Heart right ventricle (tissue), 16 donors: ENCODE data around the gene SELENOM. TPM values are rescaled to one million over a fixed set of nuclear protein-coding genes. Genes with fewer than 3 reads are reported as not detected.

Experiments used
- ATAC-seq, 8 donors: fragments of 200-7000 bp; cut with Tn5 transposase; one replicate each; pipeline ENCODE4 v1.9.1; 2020; ENCODE audit warnings: mild to moderate bottlenecking in 8 of 8, moderate library complexity in 8 of 8, moderate number of reproducible peaks in 1 of 8
- DNase-seq, 2 donors: peaks; one replicate each; pipeline ENCODE4 v3.0.0-alpha.2; 2020
- H3K27ac ChIP-seq, 10 donors: fragments of 200-600 bp; sonication (generic) in 2 of 10; one replicate each; pipeline versions ENCODE4 v1.5.0 to v1.8.0; 2020 to 2022; ENCODE audit warnings: mild to moderate bottlenecking in 3 of 10
- H3K27me3 ChIP-seq, 7 donors: fragments of 200-600 bp; one replicate each; pipeline ENCODE4 v1.8.0; 2021 to 2022; ENCODE audit warnings: mild to moderate bottlenecking in 2 of 7
- H3K36me3 ChIP-seq, 9 donors: fragments of 200-600 bp; sonication (generic) in 1 of 9; one replicate each; pipeline versions ENCODE4 v1.5.0 to v1.8.0; 2020 to 2022; ENCODE audit warnings: mild to moderate bottlenecking in 2 of 9
- H3K4me1 ChIP-seq, 9 donors: fragments of 200-600 bp; sonication (generic) in 1 of 9; one replicate each; pipeline versions ENCODE4 v1.5.0 to v1.8.0; 2020 to 2022; ENCODE audit warnings: mild to moderate bottlenecking in 4 of 9
- H3K4me3 ChIP-seq, 10 donors: fragments of 200-600 bp; sonication (generic) in 2 of 10; one replicate each; pipeline versions ENCODE4 v1.5.0 to v1.8.0; 2020 to 2022; ENCODE audit warnings: mild to moderate bottlenecking in 7 of 10, moderate library complexity in 2 of 10
- H3K9me3 ChIP-seq, 11 donors: fragments of 200-600 bp in 10 of 11; sonication (generic) in 2 of 11; one replicate each; pipeline versions ENCODE4 v1.5.0 to v1.8.0; 2013 to 2022; ENCODE audit warnings: mild to moderate bottlenecking in 2 of 11, control low read depth in 1 of 11, moderate library complexity in 1 of 11
- CTCF ChIP-seq, 9 donors: fragments of 200-600 bp; sonication (generic) in 2 of 9; IDR thresholded peaks; one replicate each; pipeline versions ENCODE4 v1.5.0 to v1.8.0; 2021 to 2022; ENCODE audit warnings: antibody characterized with exemption in 9 of 9, mild to moderate bottlenecking in 5 of 9, moderate library complexity in 1 of 9
- WGBS, 2 donors: extraction: QIAGEN DNeasy Blood & Tissue Kit; methylation state at CpG; one replicate each; pipeline ENCODE4 v1.1.7; 2013; ENCODE audit warnings: inconsistent platforms in 1 of 2; 5-methylcytosine and 5-hydroxymethylcytosine counted together
- intact Hi-C, 10 donors: fragments of 100-400 bp; cut with DNase I; formaldehyde crosslinking; loops; one replicate each; pipeline versions ENCODE4 v1.11.1 to v1.14.2; 2022
- polyA plus RNA-seq, 2 donors: library from polyadenylated mRNA; stranded (reverse); fragments of 200-250 nt; gene quantifications; one replicate each; pipeline ENCODE4 v1.2.3, GENCODE V29; 2013
- total RNA-seq, 10 donors: library from RNA; stranded (reverse); fragmentation: NEBNext Ultra II Directional in 3 of 10; extraction: Animal tissue kit (Norgen Biotek cat#: 25700) in 3 of 10; gene quantifications; one replicate each; pipeline versions ENCODE4 v1.2.1 to v1.2.4, GENCODE V29; 2021 to 2023
- donor health status: Arrhythmogenic right ventricular cardiomyopathy.
- donor health status: ischemic (EF 13 %, LVEDD 7.1; RV severe dilation, severe dysfunction).
- donor health status: healthy with polysubstance abuse.
- donor health status: DM: no; HTN: yes; CAD: no.
- donor health status: DM: no; HTN: no; CAD: no.
- donor health status: ischemic (EF 25% LVEDD 6.9; RV normal size, moderate dysfunction).
- donor health status: ischemic (EF 25% LVEDD 5.7; RV mildly dilated, moderate dysfunction).
- donor health status: healthy.
- donor health status: DM: yes; HTN: yes; CAD: no.
- donor health status: Ischemic cardiomyopathy.
- donor health status: ischemic (EF 35%, LVEDD 5.7; RV mildly dilated, moderate dysfunction).
- donor health status: nonischemic (EF 11% LVEDD 7.7; RV severe dilation, severe dysfunction).
- donor health status: DM: yes; HTN: yes; CAD: no.
- donor health status: PGD.
- donor health status: ischemic (EF 29% LVEDD 5.4; RV normal size, mild dysfunction).
- donor health status: nonischemic (EF 23%, LVEDD 6.1; RV moderate dilation, normal function).

The SELENOM gene
- total and polyA plus RNA-seq, 12 donors, result 21.5 to 134 (median 47.2) TPM

DNA sequence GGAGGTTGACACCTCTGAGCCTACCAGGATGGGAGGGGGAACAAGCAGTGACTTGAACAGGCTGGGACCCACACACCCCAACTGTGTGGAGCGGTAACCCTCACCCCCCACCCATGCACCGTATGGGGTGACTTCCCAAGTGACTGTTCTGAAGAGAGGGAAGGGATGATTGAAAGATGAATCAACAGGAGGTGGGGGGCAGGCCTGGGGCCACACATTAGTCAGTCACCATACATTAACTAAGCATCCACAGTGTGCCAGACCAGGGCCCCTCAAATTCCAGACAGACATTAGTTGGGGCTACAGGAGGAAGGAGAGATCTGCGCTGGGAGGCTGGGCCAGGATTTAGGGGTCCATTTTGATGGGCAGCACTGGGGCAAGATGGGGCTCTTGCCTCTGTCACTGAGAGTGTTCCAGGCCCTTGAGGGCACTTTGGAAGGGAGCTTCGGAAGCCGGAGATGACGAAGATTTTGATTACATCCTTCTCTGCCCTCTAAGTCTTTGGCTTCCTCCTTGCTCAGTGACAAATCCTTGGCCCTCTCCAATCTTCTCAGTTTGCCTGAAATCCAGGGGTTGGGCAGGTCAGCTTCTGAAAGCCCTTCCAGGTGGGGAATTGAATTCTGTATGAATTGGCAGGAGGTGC is 25.3 kb downstream of the SELENOM start:
- H3K36me3 ChIP-seq, result peaks cover 0 to 29% (median 0%) of the 10 kb centered on the region in 9 donors
- DNase-seq, result no peak

DNA sequence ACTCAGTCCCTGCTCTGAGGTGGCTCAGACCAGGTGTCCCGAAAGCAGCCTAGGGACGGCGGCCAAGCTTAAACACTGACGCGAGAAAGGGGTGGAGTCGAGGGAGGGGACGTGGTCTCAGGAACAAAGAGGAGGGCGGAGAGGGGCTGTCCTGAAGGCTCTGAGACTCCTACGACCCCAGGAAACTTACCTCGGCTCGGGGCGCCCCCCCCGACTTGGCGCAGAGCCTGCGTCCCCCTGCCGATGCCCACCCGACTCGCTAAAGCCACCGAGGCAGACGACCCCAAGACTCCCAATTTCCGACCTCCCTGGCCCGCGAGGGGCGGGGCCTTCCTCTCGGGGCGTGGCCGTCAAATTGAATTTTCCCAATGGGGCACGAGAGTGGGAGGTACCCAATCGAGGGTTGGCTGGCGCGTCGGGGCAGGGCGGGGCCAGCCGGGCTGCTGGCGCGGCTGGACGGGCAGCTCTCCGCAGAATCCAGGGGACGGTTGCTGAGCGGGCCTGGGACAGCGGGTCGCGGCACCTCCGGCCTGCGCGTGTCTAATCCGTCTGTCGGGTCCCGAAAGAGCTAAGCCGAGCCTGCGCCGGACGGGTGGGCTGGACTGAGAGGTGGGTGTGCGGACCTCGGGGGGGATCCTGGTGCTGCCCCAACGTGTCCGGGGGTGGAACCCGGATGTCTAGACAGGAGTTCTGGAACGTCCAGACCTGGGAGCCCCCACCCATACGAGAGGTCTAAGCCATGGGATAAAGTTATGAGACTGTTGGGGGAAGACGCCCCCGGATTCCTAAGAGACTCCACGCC is 26.3 kb downstream of the SELENOM start, which contains the start of gene SMTN:
TSS of gene SMTN (plus strand) at position 471 of the 802 bp plus-strand sequence. CDS start 1,941 bp downstream, outside the sequence.
- H3K27ac ChIP-seq, result peak within 1 kb of the TSS; percentile 78 to 98 (median 96)
- H3K4me3 ChIP-seq, result peak within 1 kb of the TSS; percentile 55 to 91 (median 74)
- ATAC-seq (peak; percentile 80 to 88 (median 84)), DNase-seq (peak; percentile 94 to 95)
- no peaks in the 10 kb centered on the region for H3K9me3 ChIP-seq
- no peak for TF ChIP-seq CTCF (IDR thresholded peaks at IDR 0.05)
- no peaks in the 10 kb centered on the region for H3K27me3 ChIP-seq
- H3K36me3 ChIP-seq, result peaks cover 0 to 20% (median 0%) of the 10 kb centered on the region in 9 donors
- peaks cover 16 to 56% (median 42%) of the 10 kb centered on the region in 9 donors for H3K4me1 ChIP-seq
- intact Hi-C loops, result loop anchor here in 8 of 10 donors (1.0 to 10.0 kb wide), 7 partner anchors 34 to 154 kb away; partner anchors contain the start of genes MORC2 (in 6 of the 8) and TUG1 (in 6 of the 8)
- 1% methylated on average over 63 of the region's 63 CpGs for WGBS, 2 donors

More for the DNA sequence above, 25.3 kb downstream of the SELENOM start:
- no peaks in the 10 kb centered on the region for H3K27me3 ChIP-seq
- WGBS, 2 donors, result 34 to 52% methylated on average over 6 of the region's 6 CpGs
- peak overlapping the region; percentile 55 to 91 (median 74) for H3K4me3 ChIP-seq
- no peak for TF ChIP-seq CTCF (IDR thresholded peaks at IDR 0.05)
- H3K4me1 ChIP-seq, result peaks cover 14 to 58% (median 45%) of the 10 kb centered on the region in 9 donors
- ATAC-seq, result no peak
- H3K27ac ChIP-seq, result peak overlapping the region; percentile 78 to 98 (median 96)
- intact Hi-C loops, result loop anchor here in 9 of 10 donors (1.0 to 10.0 kb wide), 10 partner anchors 35 to 153 kb away; partner anchors contain the start of genes MORC2 (in 6 of the 9) and TUG1 (in 6 of the 9)
- H3K9me3 ChIP-seq, result no peaks in the 10 kb centered on the region

DNA sequence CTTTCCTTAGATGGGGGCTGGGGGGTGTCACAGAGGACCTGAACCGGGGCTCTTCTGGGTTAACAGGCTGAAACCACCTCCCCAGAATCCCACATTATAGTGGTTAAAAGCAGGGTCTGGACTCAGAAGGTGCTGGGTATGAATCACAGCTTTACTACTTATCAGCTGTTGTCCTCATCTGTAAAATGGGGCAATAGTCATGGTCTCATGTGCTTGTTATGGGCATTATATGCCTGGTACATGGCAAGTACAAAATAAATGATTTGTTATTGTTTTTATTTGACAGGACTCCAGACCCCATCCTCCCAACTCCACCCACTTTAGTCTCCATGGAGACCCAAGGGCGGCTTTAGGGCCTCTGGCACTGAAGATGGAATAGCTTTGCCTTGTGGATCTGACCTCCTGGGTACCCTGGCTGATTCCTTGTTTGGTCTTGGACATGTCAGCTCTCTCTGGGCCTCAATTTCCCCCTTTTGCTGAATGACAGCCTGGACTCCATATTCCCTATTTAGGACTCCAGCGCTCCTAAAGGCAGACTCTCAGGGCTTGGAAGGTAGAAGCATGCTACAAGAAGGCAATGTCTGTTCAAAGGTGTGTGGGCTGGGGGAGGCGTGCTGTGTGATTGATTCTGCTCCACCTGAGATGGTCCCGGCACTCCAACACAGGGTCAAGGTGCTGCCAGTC is 27.1 kb downstream of the SELENOM start:
- no peak for ATAC-seq
- H3K4me1 ChIP-seq, result peaks cover 18 to 56% (median 42%) of the 10 kb centered on the region in 9 donors
- peaks cover 0 to 14% (median 0%) of the 10 kb centered on the region in 9 donors for H3K36me3 ChIP-seq
- WGBS, 2 donors, result 30 to 32% methylated on average over 5 of the region's 5 CpGs
- H3K4me3 ChIP-seq, result peak overlapping the region in 9 of 10 donors; percentile 55 to 91 (median 75)
- no peaks in the 10 kb centered on the region for H3K9me3 ChIP-seq
- peak in 1 of 2 donors; percentile 3 for DNase-seq
- intact Hi-C loops, result loop anchor here in 8 of 10 donors (2.0 to 10.0 kb wide), 6 partner anchors 33 to 154 kb away; partner anchors contain the start of genes MORC2 (in 6 of the 8) and TUG1 (in 6 of the 8)
- TF ChIP-seq CTCF (IDR thresholded peaks at IDR 0.05), result no peak
- peak overlapping the region; percentile 78 to 98 (median 96) for H3K27ac ChIP-seq
- H3K27me3 ChIP-seq, result no peaks in the 10 kb centered on the region
